Femur (tissue), 1 donor: ENCODE results near the gene GLI2.

Experiments
- DNase-seq: peaks from one replicate; pipeline ENCODE4 v3.0.0-alpha.2; 2017

GLI2 gene

DNA sequence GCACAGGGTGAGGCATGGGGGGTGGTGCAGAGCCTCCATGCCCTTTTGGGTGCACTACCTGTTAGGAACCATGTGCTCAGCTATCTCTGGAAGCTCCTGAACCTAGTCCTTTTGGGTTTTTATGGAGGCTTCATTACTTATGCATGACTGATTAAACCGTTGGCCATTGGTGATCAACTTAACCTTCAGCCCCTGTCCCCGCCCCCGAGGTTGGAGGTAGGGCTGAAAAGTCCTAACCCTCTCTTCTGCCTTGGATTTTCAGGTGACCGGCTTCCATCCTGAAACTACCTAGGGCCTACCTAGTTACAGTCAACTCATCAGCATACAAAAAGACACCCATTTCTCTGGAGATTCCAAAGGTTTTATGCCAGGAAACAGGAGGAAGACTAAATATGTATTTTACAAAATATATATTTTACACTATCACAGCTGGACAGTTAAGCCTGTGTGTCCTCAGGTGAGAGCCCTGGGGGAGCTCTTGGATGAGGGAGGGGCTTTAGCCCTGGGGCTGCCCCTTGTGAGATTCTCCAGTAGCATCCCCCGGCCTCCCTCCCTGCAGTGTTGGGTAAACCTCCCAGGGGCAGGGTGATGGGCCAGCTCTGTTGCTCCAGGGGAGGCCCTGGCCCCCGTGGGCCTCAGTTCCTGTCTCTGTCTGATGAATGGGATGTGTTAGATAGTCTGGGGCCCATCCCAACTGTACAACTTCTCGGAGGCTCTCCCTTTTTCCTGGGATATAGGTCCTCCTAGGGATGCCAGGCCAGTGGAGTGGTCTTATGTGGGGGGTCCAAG is 24.1 kb downstream of the GLI2 start:
- peak; percentile 18 for DNase-seq

DNA sequence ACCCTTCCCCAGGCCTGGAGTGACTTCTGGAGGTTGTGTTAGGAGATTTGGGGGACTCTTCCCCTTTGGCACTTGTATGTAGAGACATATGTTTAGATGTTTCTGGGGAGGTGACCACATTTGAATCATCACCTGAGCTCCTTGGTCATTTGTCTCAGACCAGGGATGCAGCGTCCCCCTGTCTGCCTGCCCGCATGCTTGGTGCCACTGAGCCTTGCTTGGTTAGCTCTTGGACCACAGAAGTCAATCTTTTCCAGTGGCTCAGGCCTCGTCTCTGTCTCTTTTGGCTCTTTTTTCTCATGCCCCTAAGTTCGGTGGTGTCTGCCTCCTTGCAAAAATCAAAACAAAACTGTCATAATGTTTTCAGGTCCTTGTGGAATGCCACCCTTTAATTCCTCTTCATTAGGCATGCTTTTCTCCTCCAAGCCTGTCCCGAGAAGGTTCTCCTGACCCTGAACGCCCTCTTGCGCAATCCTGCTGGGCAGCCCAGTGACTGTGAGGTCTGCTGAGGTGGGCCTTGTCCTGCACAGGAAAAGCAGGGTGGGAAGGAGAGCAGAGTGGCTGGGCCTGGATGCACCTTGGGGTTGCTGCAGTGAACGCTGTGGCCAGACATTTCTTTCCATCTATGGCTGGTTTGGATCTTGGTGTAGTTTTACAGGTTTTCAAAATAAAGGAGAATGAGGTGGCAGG is 24.9 kb downstream of the GLI2 start:
- DNase-seq: no peak

- DNase-seq: peak; percentile 20
These were observed 25.6 kb downstream of the GLI2 start for GRCh38 chr2:120761164-120761861.

- DNase-seq: no peak
These were observed 26.2 kb downstream of the GLI2 start for GRCh38 chr2:120761911-120762310.

- DNase-seq: peak; percentile 16
These were observed 26.8 kb downstream of the GLI2 start for GRCh38 chr2:120762341-120763061.

DNA sequence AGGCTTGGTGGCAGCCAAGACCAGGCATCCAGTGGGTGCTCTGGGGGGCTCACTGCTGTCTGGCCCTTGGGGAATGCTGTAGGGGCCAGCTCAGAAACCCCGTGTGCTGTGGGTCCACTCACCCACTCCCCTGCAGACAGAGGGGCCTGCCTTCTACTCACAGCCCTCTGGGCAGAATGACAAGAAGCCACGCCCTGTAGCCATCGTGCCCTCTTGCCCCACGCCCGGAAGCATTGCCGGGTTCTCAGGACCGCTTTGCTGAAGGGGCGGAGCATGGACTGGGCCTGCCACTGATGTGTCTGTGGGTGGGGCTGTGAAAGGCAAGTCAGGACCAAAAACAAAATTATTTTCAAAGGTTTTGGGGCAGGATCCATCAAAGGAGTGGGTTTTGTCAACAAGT is 27.8 kb downstream of the GLI2 start:
- peak; percentile 35 for DNase-seq

DNA sequence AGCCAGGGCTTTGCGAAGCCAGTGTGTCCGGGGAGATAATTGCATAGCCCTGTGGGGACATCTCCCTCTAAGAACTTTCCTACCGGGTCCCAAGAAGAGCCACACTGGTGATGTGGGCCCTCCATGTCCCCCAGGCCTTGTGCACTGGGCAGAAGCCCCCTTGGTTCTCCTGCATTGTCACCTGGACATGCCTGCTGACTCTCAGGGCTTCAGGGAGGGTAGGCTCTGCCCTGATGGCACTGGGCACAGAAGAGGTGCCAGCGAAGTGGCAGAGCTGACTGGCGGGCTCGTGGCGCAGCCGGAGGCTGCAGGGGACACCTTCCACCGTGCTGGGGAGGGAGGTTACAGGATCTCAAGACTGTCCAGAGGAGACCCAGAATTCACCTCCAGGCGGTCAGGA is 28.3 kb downstream of the GLI2 start:
- DNase-seq: peak; percentile 13

DNA sequence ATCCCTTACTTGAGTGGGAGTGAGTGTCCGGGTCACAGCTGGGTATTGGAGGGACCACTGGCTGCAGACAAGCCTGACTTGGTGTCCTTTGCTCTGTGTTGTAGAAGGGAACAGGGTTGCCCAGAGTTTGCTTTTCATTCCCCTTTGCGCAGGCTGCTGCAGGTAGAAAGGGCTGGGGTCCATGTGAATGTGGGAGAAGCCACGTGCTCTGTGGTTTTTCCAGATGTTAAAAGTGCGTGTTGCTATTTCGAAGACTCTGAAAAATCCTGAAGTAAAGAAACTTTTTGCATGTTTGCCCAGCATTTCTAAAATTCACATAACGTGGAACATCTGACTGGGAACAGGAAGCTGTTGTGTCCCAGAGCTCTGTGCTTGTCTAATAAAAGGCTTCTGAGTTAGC is 28.8 kb downstream of the GLI2 start:
- DNase-seq: peak; percentile 26

DNA sequence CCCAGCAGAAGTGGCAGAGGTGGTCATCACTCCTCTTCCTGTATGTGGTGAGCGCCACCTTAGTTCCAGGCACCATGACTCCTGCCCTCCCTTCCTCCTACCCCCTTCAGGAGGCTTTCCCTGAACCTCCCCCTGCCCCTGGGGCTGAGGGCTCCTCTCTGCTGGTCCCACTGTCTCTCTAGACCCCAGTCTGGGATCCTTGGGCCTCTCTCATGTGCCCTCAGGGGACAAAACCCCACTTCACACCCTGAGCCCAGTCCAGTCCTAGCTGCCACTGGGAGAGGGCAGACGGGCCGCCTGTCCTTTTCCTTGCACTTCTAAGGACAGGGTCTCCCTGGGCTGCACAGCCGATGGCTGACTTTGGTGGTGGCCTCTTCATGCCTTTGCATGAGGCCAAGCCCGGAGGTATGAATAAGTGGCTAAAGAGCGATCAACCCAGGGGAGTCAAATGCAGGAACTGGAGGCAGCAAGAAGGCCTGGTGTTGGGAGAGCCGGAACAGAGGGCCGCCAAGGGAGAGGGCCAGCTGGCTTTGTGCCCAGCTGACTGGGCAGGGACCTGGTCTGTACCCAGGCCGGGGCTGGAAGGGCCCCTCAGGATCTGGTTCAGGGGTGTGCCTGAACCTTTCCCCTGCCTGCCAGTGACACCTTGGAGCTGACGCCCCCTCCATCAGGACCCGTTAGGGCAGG is 29.5 kb downstream of the GLI2 start:
- peak; percentile 57 for DNase-seq

DNA sequence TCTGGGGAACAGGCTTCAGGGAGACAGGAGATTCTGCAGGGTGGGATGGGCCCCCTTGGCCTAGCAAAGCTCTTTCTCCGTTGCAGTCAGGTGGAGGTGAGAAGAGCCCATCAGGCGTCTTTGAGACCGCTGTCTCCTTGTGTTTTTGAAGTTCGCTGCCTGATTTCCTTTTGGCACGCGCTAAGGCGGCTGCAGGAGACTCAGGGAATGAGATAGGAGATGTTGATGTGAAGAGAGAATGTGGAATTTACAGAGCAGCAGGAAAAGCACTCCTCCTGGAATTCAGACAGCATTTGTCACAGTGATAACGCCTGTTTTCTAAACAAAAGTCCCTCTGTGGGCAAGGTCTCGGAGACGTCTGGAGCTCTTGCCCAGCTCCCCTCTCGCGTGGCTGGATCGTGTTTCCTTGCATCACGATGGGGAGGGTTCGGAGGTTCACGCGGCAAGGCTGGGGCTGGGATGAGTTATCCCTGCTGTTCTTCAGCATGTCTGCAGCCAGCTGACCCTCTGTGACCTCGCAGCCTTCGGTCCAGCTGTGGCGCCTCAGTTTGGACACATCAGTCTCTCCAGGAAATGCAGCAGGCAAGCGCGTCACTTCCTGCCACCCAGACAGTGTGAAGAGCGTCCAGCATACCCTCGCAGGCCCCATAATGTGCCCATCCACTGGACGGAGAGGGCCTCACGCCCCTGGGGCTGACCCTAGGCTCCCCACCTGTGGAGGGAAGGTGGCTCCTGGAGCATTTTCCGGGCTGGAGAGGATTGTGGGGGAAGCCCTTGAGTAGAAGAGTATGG is 30.2 kb downstream of the GLI2 start:
- peak; percentile 83 for DNase-seq

- DNase-seq: peak; percentile 24
These were observed 31.0 kb downstream of the GLI2 start for GRCh38 chr2:120766470-120767351.

GRCh38 chr2:120767486-120768005 is 31.9 kb downstream of the GLI2 start:
- no peak for DNase-seq

- peak; percentile 29 for DNase-seq
These were observed 32.7 kb downstream of the GLI2 start for GRCh38 chr2:120768112-120769048.

- DNase-seq: peak; percentile 16
These were observed 33.6 kb downstream of the GLI2 start for GRCh38 chr2:120769076-120769786.

- DNase-seq: no peak
These were observed 34.1 kb downstream of the GLI2 start for GRCh38 chr2:120769787-120770120.

GRCh38 chr2:120770176-120770575 is 34.5 kb downstream of the GLI2 start:
- peak; percentile 17 for DNase-seq

GRCh38 chr2:120770641-120771040 is 35.0 kb downstream of the GLI2 start:
- no peak for DNase-seq

DNA sequence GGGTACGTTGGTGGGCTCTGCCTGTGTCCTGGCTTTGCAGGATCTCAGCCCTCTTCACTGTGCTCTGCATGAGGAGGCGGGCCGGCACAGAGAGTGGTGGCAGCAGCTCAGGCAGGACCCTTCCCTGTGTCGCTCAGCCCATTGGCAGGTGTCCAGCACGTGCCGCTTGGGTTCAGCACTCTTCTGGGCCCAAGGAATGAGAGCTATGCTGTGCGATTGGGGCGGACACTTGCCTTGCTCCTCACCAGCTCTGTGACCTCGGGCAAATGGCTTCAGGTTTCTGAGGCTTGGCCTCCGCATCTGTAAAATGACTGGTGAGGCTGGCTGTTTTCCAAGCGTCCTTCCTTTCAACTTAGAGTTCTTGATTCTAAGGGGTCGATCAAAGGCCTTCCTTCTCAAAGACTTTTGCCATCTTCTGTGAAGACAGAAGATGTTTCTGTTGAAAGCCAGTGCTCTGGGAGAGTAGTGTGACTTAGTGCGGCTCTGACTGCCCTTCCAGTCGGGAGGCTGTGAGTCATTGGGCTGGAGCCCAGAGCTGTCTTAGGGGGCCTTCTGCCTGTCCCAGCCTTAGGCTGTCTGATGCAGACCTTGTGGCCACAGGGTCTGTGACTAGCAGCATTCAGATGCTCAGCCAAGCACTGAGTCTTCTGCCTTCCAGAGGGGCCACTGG is 35.6 kb downstream of the GLI2 start:
- DNase-seq: peak; percentile 74
